Smooth muscle cell (in vitro differentiated cells): Measurements from ENCODE around the gene MOSMO. TPM values are rescaled to one million over a fixed set of nuclear protein-coding genes. Genes with fewer than 3 reads are reported as not detected.

ENCODE experiments used
- DNase-seq: peaks from one replicate; lab custom pipeline; 2025; ENCODE audit not compliant: unreplicated experiment; lab: John Stamatoyannopoulos, UW
- H2AFZ ChIP-seq: fragments of 200-600 bp; sonication (generic); 2 replicates; pipeline ENCODE4 v1.6.0; 2016; ENCODE audit warnings: antibody characterized with exemption, low read depth, mild to moderate bottlenecking
- H3F3A ChIP-seq: fragments of 200-600 bp; sonication (generic); 2 replicates; pipeline ENCODE4 v1.6.0; 2017; ENCODE audit warnings: antibody characterized with exemption, low read depth
- H3K27ac ChIP-seq: fragments of 200-600 bp; sonication (generic); 2 replicates; pipeline ENCODE4 v1.5.1; 2016; ENCODE audit warnings: low read depth, mild to moderate bottlenecking
- H3K27me3 ChIP-seq: fragments of 200-600 bp; sonication (generic); 2 replicates; pipeline ENCODE4 v1.6.1; 2016; ENCODE audit warnings: low read depth, mild to moderate bottlenecking
- H3K36me3 ChIP-seq: fragments of 200-600 bp; sonication (generic); 2 replicates; pipeline ENCODE4 v1.5.1; 2016; ENCODE audit warnings: low read depth
- H3K4me1 ChIP-seq: fragments of 200-600 bp; sonication (generic); 2 replicates; pipeline ENCODE4 v1.5.1; 2016; ENCODE audit warnings: low read depth
- H3K4me2 ChIP-seq: fragments of 200-600 bp; sonication (generic); 2 replicates; pipeline ENCODE4 v1.6.0; 2016; ENCODE audit warnings: mild to moderate bottlenecking
- H3K4me3 ChIP-seq: fragments of 200-600 bp; sonication (generic); 2 replicates; pipeline ENCODE4 v1.5.1; 2016; ENCODE audit warnings: mild to moderate bottlenecking
- H3K79me2 ChIP-seq: fragments of 200-600 bp; sonication (generic); 2 replicates; pipeline ENCODE4 v1.6.0; 2016; ENCODE audit warnings: low read depth, mild to moderate bottlenecking
- H3K9ac ChIP-seq: fragments of 200-600 bp; sonication (generic); 2 replicates; pipeline ENCODE4 v1.6.0; 2016; ENCODE audit warnings: low read depth
- H3K9me3 ChIP-seq: fragments of 200-600 bp; sonication (generic); replicated peaks from 2 replicates; pipeline ENCODE4 v1.5.1; 2016; ENCODE audit warnings: low read depth
- H4K20me1 ChIP-seq: fragments of 200-600 bp; sonication (generic); 2 replicates; pipeline ENCODE4 v1.6.0; 2016; ENCODE audit warnings: low read depth
- CTCF ChIP-seq: fragments of 200-600 bp; sonication (generic); IDR thresholded peaks from 2 replicates; pipeline ENCODE4 v1.5.1; 2017; ENCODE audit warnings: borderline replicate concordance, mild to moderate bottlenecking, antibody characterized with exemption; ENCODE audit not compliant: insufficient read depth, poor library complexity, severe bottlenecking
- WGBS: methylation state at CpG from one replicate; pipeline ENCODE4 v1.1.7; 2016; ENCODE audit warnings: low lambda C conversion rate; 5-methylcytosine and 5-hydroxymethylcytosine counted together
- polyA plus RNA-seq: library from polyadenylated mRNA; unstranded; fragments of >200 nt; fragmentation: Nextera tagmentation; extraction: Ambion mirVana; gene quantifications from 2 replicates; pipeline ENCODE4 v1.2.1, GENCODE V29; 2016
- total RNA-seq: library from RNA; depleted of rRNA; stranded (reverse); fragments of >200 nt; gene quantifications from 2 replicates; pipeline ENCODE4 v1.2.3, GENCODE V29; 2014

The MOSMO gene
- total and polyA plus RNA-seq, 2 experiments from 2014 or later: 2.8 to 18.6 TPM

GRCh38 chr16:22004341-22004740 lies 3.6 kb upstream of the MOSMO start:
- Histone ChIP-seq H3K27me3 (no peaks in the 10 kb centered on the region), H3K4me2 (no peak overlapping the region), H3F3A (peaks cover 4% of the 10 kb centered on the region), H3K9me3 (no peaks in the 10 kb centered on the region), H2AFZ (no peak overlapping the region), H3K27ac (no peak overlapping the region), H3K4me3 (no peak overlapping the region), H3K9ac (no peak overlapping the region), H4K20me1 (peaks cover 8% of the 10 kb centered on the region), H3K4me1 (peaks cover 14% of the 10 kb centered on the region), H3K36me3 (no peaks in the 10 kb centered on the region), H3K79me2 (peaks cover 12% of the 10 kb centered on the region)
- WGBS: 58% methylated on average over 3 of the region's 3 CpGs
- no peak for TF ChIP-seq CTCF
- DNase-seq: no peak

- H3K4me2 ChIP-seq: no peak overlapping the region
- peaks cover 15% of the 10 kb centered on the region for H3K4me1 ChIP-seq
- H3F3A ChIP-seq: peaks cover 4% of the 10 kb centered on the region
- H4K20me1 ChIP-seq: peaks cover 20% of the 10 kb centered on the region
- H3K9ac ChIP-seq: no peak overlapping the region
- 88% methylated on average over 1 of the region's 1 CpG for WGBS
- H3K79me2 ChIP-seq: peaks cover 26% of the 10 kb centered on the region
- DNase-seq: no peak
- no peak overlapping the region for H2AFZ ChIP-seq
- TF ChIP-seq CTCF: no peak
- H3K4me3 ChIP-seq: no peak overlapping the region
- no peaks in the 10 kb centered on the region for H3K9me3 ChIP-seq
- H3K36me3 ChIP-seq: no peaks in the 10 kb centered on the region
- H3K27ac ChIP-seq: no peak overlapping the region
- H3K27me3 ChIP-seq: no peaks in the 10 kb centered on the region
Observed at GRCh38 chr16:22005746-22006145, 2.2 kb upstream of the MOSMO start.

- Histone ChIP-seq H3K79me2 (peaks cover 35% of the 10 kb centered on the region), H3K9me3 (no peaks in the 10 kb centered on the region), H3K9ac (no peak overlapping the region), H3K4me2 (peak overlapping the region; percentile 100), H3K27me3 (no peaks in the 10 kb centered on the region), H4K20me1 (peaks cover 29% of the 10 kb centered on the region), H3K36me3 (no peaks in the 10 kb centered on the region), H3F3A (no peaks in the 10 kb centered on the region), H2AFZ (no peak overlapping the region), H3K27ac (no peak overlapping the region), H3K4me1 (peaks cover 10% of the 10 kb centered on the region), H3K4me3 (peak overlapping the region; percentile 91)
- no peak for TF ChIP-seq CTCF
- 85% methylated on average over 6 of the region's 6 CpGs for WGBS
- DNase-seq: no peak
Observed at GRCh38 chr16:22006636-22007035, 1.3 kb upstream of the MOSMO start.

- TF ChIP-seq CTCF: no peak
- H3K4me3 ChIP-seq: peak overlapping the region; percentile 91
- peaks cover 39% of the 10 kb centered on the region for H3K79me2 ChIP-seq
- peak overlapping the region; percentile 79 for H3K9ac ChIP-seq
- H3K9me3 ChIP-seq: no peaks in the 10 kb centered on the region
- H2AFZ ChIP-seq: peak overlapping the region; percentile 86
- peaks cover 10% of the 10 kb centered on the region for H3K4me1 ChIP-seq
- H3K27ac ChIP-seq: no peak overlapping the region
- H3K36me3 ChIP-seq: no peaks in the 10 kb centered on the region
- no peaks in the 10 kb centered on the region for H3F3A ChIP-seq
- no peak for DNase-seq
- no peaks in the 10 kb centered on the region for H3K27me3 ChIP-seq
- H3K4me2 ChIP-seq: peak overlapping the region; percentile 100
- WGBS: 7% methylated on average over 8 of the region's 8 CpGs
- H4K20me1 ChIP-seq: peaks cover 34% of the 10 kb centered on the region
Observed at GRCh38 chr16:22007159-22007508, 777 bp upstream of the MOSMO start.
